T-helper 2 cell (primary cell): ENCODE data around the gene AGK.
A peak's percentile ranks its signal among the peaks of the same experiment; 100 is the strongest.
"Not testable (repeated sequence)": the region's sequence is repeated elsewhere in the genome, so short reads cannot be mapped to it uniquely, and the experiment has no call there.

Experiments
- DNase-seq, 5 experiments: peaks; one replicate each; pipeline versions ENCODE4 v3.0.0 to v3.0.0-alpha.2; 2012 to 2022

The AGK gene

GRCh38 chr7:141686074-141686473 lies 134.9 kb downstream of the AGK start:
- DNase-seq = no peak

- DNase-seq = no peak
These were observed 135.5 kb downstream of the AGK start for GRCh38 chr7:141686670-141687069.

DNA sequence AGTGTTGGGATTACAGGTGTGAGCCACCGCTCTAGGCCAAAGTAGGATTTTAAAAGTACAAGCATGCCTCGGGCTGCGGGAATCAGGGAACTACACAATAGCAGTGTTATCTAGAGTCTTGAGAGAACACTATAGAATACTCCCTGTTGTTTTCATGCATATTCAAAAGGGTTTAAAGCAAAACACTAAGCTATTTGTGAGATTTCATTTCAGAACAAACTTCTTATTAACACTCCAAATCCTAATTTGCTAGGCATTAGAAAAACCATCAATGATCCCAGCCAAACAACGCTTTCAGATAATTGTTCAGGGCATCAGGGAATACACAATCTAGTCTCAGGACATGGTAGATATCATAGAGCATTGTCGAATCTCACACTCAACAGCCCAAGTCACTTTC lies 136.8 kb downstream of the AGK start:
- no peak for DNase-seq

- DNase-seq = not testable (repeated sequence)
These were observed 138.0 kb downstream of the AGK start for GRCh38 chr7:141689072-141689825.

DNA sequence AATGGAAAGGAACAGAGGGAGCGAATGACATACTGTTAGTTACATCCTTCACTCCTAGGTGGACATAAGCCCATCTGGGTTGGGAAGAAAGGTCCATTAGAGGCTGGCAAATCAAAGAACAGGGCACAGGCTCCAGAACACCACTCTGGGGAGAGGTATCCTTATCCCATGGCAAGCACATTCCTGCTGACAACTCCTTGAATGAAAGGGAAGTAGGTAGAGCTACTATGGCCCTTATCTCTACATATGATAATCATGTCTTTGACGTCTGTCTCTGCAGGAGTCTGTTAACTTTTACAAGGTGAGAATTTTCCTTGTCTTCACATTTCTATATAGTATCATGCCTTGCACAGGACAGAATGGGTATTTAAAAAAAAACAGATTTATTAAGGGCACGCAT lies 140.3 kb downstream of the AGK start:
- no peak for DNase-seq

- DNase-seq = no peak
These were observed 140.8 kb downstream of the AGK start for GRCh38 chr7:141691961-141692360.

DNA sequence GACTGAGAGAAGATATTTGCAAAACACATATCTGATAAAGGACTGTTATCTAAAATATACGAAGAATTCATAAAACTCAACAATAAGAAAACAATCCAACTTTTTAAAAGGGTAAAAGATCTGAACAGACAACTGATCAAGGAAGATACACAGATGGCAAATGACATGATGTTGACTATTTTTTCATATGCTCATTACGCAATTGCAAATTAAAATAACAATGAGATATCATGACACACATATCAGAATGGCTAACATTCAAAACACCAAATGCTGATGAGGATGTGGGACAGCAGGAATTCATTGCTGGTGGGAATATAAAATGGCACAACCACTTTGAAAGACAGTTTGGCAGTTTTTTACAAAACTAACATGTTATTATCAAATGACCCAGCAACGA lies 141.9 kb downstream of the AGK start:
- no peak for DNase-seq

DNA sequence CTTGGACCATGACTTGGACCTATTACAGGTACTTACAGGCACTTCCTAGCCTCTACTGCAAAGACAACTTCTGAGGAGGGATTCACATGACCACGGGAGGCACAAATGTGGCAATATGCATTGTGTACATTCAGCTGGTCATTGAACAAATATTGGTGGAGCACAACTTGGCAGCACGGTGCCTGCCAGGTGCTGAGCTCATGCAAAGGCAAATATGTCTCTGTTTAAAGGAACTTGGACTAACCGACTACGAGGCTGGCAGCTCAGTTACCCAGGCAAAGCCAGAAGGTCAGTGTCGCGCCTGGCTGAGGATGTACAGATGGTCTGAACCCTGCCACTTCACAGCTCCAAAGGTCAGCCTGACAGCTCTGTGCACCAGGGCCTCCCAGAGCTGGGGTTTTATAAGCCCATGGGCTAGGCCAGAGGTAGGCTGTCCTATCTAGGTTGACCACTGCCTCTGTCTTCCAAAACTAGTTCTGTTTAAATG lies 144.6 kb downstream of the AGK start:
- no peak for DNase-seq

GRCh38 chr7:141696348-141696747 lies 145.1 kb downstream of the AGK start:
- DNase-seq = no peak

- DNase-seq = no peak
These were observed 146.1 kb downstream of the AGK start for GRCh38 chr7:141697211-141697871.

- no peak for DNase-seq
These were observed 147.2 kb downstream of the AGK start for GRCh38 chr7:141698247-141699015.

DNA sequence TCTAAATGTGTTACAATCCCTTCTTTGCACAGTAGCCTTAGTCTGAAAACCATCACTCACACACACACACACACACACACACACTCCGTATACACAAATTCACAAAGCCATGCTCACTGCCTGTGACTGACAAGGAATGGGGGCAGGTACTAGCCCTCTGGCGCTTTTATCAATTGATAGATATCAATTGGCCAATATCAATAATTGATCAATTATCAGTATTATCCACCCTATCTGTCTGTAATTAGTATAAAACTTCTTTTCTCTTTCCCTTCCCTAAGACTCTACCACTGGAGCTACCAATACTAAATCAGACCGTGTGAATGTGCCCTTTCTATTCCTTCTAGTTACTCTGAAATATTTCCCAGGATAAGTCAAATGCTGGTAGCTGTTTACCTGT lies 148.7 kb downstream of the AGK start:
- no peak for DNase-seq

DNA sequence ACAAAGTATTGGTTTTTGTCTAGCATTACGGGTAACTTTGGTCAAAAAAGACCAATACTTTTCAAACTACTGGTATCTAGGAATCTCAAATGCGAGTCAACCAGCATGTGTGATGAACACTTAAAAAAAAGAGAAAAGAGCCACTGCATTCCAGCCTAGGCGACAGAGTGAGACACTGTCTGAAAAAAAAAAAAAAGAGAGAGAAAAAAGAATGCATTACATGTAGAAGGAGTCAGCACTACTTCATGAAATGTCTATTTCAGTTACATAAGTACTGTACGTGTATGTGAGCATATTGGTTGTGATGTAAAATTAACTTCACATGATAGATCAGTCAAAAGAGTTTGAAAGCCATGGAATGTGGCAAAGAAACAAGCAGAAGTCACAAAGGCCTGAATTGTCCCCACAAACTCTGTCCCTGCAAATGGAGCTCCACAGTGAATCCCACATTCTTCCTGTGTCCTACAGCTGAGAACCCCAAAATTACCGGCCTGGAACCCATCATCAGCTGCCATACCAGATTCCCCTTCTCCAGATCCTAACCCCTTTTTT lies 149.2 kb downstream of the AGK start:
- DNase-seq = no peak

DNA sequence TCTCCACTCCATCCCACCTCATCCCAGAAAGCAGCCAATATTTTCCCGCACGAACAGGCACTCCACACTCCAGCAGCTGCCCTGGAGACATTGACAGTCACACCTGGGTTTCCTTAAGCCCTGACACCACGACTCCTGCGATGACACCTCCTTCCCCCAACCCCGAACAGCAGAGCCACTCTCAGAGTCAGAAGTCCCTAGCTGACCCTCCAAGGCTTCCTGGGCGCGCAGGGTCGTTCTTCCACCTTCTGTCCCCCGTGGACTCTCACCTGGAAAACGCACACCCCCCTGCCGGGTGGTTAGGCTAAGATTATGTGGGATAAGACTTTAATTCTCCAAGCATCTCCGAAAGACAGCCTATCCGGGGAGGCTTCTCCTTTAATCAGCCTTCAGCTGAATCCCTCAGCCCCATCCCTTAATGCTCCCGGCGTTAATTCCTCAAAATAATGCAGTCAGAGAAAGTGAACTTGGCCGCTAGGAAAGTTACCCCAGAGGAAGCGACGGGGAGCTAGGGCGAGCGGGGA lies 149.7 kb downstream of the AGK start:
- DNase-seq = no peak

GRCh38 chr7:141701489-141702046 lies 150.4 kb downstream of the AGK start:
- peak; percentile 32 to 83 (median 64) for DNase-seq

DNA sequence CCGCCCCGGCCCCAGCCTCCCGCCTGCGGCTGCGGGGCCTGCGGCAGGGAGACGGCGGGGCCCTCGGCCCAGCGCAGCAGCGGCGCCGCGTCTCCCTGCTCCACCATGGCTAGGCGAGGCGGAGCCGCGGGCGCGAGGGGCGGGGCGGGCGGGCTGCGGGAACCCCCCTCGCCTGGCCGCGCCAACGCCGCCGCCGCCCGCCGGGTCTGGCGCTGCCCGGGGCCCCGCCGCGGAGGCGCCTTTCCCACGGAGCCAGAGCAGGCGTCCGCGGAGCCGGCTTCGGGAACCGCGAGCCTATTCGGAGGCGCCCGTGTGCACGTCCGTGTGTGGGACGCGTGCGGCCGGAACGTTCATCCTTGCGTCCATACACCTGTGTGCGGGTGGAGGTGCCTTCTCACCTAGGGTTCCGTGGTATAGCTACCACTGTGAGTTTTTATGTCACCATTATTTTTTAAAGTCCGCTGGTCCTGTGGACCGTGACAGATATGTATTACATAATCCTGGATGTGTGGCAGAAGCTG lies 150.9 kb downstream of the AGK start, which contains the start of gene DENND11:
TSS of gene DENND11 (minus strand) at position 120 of the 521 bp plus-strand sequence. CDS start at position 107, 13 bp downstream.
- DNase-seq = peak; percentile 32 to 67 (median 50)

DNA sequence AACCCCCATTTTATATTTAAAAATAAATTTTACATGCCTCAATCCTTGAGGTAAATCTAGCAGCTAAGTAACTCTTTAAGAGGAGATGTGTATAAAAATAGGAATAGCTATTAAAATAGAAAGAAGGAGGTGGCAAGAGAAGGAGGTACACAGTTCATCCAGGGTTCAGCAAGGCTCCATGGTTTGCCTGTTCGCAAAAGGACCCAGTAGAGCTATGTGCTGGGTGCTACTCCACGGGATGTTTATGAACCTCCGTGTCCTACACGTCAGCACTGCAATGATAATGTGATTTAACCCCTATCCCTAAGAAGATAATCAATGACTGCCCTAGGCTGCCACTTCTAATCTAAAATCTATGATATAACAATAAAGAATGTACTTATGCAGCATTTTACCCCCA lies 151.7 kb downstream of the AGK start:
- DNase-seq = no peak

- DNase-seq = no peak
These were observed 152.9 kb downstream of the AGK start for GRCh38 chr7:141704112-141704511.

DNA sequence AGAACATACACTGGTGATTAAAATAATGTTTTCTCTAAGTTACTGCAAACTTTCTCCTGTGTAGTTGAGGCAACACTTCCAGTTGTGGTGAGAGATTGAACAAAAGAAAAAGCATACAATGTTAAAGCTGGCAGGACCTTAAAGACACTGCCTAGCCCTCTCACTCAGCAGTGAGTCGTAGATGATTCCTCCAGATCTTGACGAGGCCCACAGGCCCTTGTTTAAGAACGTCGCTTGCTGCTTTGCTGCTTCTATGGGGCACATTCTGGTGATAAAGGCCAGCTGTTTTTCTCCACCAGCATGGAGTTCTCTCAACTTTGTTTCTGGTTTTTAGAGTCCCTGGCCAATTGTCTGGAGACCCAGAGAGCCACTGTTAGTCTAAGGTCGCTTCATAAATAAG lies 153.5 kb downstream of the AGK start:
- no peak for DNase-seq
